Measurements from ENCODE around the gene ACTN4.

GRCh38 chr19:38700350-38700901 lies 53.0 kb downstream of the ACTN4 start:
- no peak for TF ChIP-seq CTCF (conservative IDR thresholded peaks at IDR 0.05)
- no peak for TF ChIP-seq ZFX (IDR thresholded peaks at IDR 0.05)

Measured in C4-2B (cell line).